ENCODE data around the gene OBSL1. TPM values are rescaled to one million over a fixed set of nuclear protein-coding genes. Genes with fewer than 3 reads are reported as not detected.

The OBSL1 gene
- total RNA-seq, 1 experiment from 2014 or later, result 76.5 TPM

DNA sequence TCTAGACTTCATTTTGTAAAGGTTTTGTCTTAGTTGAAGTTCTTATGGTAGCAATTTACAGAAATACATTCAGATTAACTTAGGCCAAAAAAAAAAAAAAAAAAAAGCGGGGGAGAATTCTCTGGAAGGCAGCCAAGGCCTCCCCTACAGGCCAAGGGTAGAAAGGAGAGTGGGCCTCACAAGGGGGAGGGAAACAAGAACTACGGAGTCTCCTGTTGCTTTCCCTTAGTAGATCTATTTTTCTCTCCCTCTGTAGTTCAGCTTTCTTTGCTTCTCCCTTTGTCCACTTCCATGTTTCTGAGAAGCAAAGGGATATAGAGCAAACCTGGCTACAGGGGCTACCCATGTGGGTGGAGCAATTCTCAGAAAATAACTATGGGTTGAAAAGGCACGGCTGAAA lies 23.9 kb upstream of the OBSL1 start:
- BruUV-seq (replicated peaks), result no TSS peak
- no peaks in the 10 kb centered on the region for H3K27me3 Mint-ChIP-seq (ENCODE audit: unreplicated experiment)
- no peaks in the 10 kb centered on the region for H3K9me3 Mint-ChIP-seq (ENCODE audit: low read depth, unreplicated experiment)
- peaks cover 10% of the 10 kb centered on the region for H3K4me1 Mint-ChIP-seq (ENCODE audit: low read depth, unreplicated experiment)
- H3K36me3 Mint-ChIP-seq (ENCODE audit: insufficient read depth, unreplicated experiment), result peaks cover 20% of the 10 kb centered on the region
- no peak overlapping the region for H3K4me3 Mint-ChIP-seq (ENCODE audit: low read depth, unreplicated experiment)
- no peak for DNase-seq
- TF ChIP-seq, protein P1, sequence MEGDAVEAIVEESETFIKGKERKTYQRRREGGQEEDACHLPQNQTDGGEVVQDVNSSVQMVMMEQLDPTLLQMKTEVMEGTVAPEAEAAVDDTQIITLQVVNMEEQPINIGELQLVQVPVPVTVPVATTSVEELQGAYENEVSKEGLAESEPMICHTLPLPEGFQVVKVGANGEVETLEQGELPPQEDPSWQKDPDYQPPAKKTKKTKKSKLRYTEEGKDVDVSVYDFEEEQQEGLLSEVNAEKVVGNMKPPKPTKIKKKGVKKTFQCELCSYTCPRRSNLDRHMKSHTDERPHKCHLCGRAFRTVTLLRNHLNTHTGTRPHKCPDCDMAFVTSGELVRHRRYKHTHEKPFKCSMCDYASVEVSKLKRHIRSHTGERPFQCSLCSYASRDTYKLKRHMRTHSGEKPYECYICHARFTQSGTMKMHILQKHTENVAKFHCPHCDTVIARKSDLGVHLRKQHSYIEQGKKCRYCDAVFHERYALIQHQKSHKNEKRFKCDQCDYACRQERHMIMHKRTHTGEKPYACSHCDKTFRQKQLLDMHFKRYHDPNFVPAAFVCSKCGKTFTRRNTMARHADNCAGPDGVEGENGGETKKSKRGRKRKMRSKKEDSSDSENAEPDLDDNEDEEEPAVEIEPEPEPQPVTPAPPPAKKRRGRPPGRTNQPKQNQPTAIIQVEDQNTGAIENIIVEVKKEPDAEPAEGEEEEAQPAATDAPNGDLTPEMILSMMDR (IDR thresholded peaks at IDR 0.05; ENCODE audit: unreplicated experiment), result no peak
- H3K27ac Mint-ChIP-seq (ENCODE audit: unreplicated experiment), result no peak overlapping the region
- CTCF ChIA-PET, result no interaction called here
- intact Hi-C loops (cut with micrococcal nuclease; ENCODE audit: unreplicated experiment), result no loop called here

DNA sequence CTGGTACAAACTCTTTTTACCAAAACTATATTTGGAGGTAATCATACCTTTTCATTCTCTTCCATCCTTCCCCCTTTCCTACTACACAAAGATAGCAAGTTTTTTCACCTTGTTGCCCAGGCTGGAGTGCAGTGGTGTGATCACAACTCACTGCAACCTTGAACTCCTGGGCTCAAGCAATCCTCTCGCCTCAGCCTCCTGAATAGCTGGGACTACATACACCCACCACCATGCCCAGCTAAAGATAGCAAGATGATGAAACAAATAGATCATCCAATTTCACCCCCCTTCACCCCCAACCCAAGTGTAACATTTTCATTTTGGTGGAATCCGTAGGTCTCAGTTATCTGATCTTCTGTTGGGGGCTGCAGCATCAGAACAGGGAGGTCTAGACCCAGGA lies 21.8 kb upstream of the OBSL1 start:
- CTCF ChIA-PET, result no interaction called here

DNA sequence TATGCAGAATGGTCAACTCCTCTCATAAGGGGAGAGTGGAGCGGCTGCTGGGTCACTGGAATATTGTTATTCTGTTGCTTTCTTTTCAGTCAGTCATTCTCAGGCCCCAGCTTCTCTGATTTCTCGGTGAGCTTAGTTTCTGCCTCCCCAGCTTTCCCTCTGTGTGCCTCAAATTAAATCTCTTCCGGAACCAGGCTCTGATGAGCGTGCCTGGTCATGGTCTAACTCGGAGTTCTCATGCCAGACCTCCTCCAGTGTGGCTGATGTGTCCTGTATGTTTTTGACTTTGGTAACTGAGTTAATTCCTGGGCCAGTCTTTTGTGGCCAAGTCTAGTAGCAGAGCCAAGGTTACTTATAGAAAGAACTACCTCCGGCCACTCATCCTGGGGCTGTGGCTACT lies 21.4 kb upstream of the OBSL1 start:
- TF ChIP-seq, protein P1 (IDR thresholded peaks at IDR 0.05; ENCODE audit: unreplicated experiment), result no peak
- CTCF ChIA-PET, result no interaction called here
- DNase-seq, result no peak

More for the DNA sequence above, 21.8 kb upstream of the OBSL1 start:
- H3K4me3 Mint-ChIP-seq (ENCODE audit: low read depth, unreplicated experiment), result no peak overlapping the region
- H3K27ac Mint-ChIP-seq (ENCODE audit: unreplicated experiment), result no peak overlapping the region
- no TSS peak for BruUV-seq (replicated peaks)
- TF ChIP-seq, protein P1 (IDR thresholded peaks at IDR 0.05; ENCODE audit: unreplicated experiment), result no peak
- intact Hi-C loops (cut with micrococcal nuclease; ENCODE audit: unreplicated experiment), result no loop called here
- no peaks in the 10 kb centered on the region for H3K27me3 Mint-ChIP-seq (ENCODE audit: unreplicated experiment)
- H3K9me3 Mint-ChIP-seq (ENCODE audit: low read depth, unreplicated experiment), result no peaks in the 10 kb centered on the region
- H3K36me3 Mint-ChIP-seq (ENCODE audit: insufficient read depth, unreplicated experiment), result peaks cover 17% of the 10 kb centered on the region
- H3K4me1 Mint-ChIP-seq (ENCODE audit: low read depth, unreplicated experiment), result peaks cover 10% of the 10 kb centered on the region
- DNase-seq, result no peak

DNA sequence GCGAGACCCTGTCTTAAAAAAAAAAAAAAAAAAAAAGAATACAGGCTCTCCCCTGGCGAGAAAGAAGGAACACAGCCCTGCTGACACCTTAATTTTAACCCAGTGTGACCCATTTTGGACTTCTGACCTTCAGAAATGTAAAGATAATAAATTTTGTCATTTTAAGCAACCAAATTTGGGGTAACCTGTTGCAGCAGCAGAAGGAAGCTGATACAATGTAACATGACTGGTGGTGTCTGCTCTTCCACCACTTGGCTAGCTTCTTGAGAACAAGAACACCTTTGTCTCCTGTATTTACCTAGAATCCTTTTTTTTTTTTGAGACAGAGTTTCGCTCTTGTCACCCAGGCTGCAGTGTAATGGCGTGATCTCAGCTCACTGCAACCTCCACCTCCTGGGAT lies 19.8 kb upstream of the OBSL1 start:
- Mint-ChIP-seq H3K27me3 (ENCODE audit: unreplicated experiment) (no peaks in the 10 kb centered on the region), H3K4me3 (ENCODE audit: low read depth, unreplicated experiment) (no peak overlapping the region), H3K27ac (ENCODE audit: unreplicated experiment) (no peak overlapping the region), H3K9me3 (ENCODE audit: low read depth, unreplicated experiment) (no peaks in the 10 kb centered on the region), H3K4me1 (ENCODE audit: low read depth, unreplicated experiment) (peaks cover under 1% of the 10 kb centered on the region), H3K36me3 (ENCODE audit: insufficient read depth, unreplicated experiment) (no peaks in the 10 kb centered on the region)
- intact Hi-C loops (cut with micrococcal nuclease; ENCODE audit: unreplicated experiment), result no loop called here
- TF ChIP-seq, protein P1 (IDR thresholded peaks at IDR 0.05; ENCODE audit: unreplicated experiment), result no peak
- CTCF ChIA-PET, result no interaction called here
- no peak for DNase-seq
- BruUV-seq (replicated peaks), result no TSS peak

More for the DNA sequence above, 21.4 kb upstream of the OBSL1 start:
- BruUV-seq (replicated peaks), result no TSS peak
- no peaks in the 10 kb centered on the region for H3K27me3 Mint-ChIP-seq (ENCODE audit: unreplicated experiment)
- peaks cover 10% of the 10 kb centered on the region for H3K4me1 Mint-ChIP-seq (ENCODE audit: low read depth, unreplicated experiment)
- H3K36me3 Mint-ChIP-seq (ENCODE audit: insufficient read depth, unreplicated experiment), result peaks cover 13% of the 10 kb centered on the region
- no peak overlapping the region for H3K27ac Mint-ChIP-seq (ENCODE audit: unreplicated experiment)
- H3K4me3 Mint-ChIP-seq (ENCODE audit: low read depth, unreplicated experiment), result no peak overlapping the region
- H3K9me3 Mint-ChIP-seq (ENCODE audit: low read depth, unreplicated experiment), result no peaks in the 10 kb centered on the region
- intact Hi-C loops (cut with micrococcal nuclease; ENCODE audit: unreplicated experiment), result no loop called here

Data from Calu3 (cell line).